IMR-90 (cell line): Measurements from ENCODE around the gene FRMD6.

Experiments
- BHLHE40 ChIP-seq: fragments of 150-350 bp; IDR thresholded peaks from 2 replicates; pipeline ENCODE4 v1.6.1; 2016; ENCODE audit warnings: mild to moderate bottlenecking, low read depth, low read length
- CEBPB ChIP-seq: IDR thresholded peaks from 2 replicates; pipeline ENCODE4 v1.6.1; 2012; ENCODE audit warnings: low read depth, low read length, improper control_type of control experiment
- CHD1 ChIP-seq: IDR thresholded peaks from 2 replicates; pipeline ENCODE4 v1.6.1; 2012; ENCODE audit warnings: low read depth, low read length, improper control_type of control experiment
- MAFK ChIP-seq: IDR thresholded peaks from 2 replicates; pipeline ENCODE4 v1.6.1; 2012; ENCODE audit warnings: low read depth, low read length, improper control_type of control experiment
- MXI1 ChIP-seq: IDR thresholded peaks from 2 replicates; pipeline ENCODE4 v1.6.1; 2012; ENCODE audit warnings: low read depth, mild to moderate bottlenecking, low read length, moderate library complexity, borderline replicate concordance
- POLR2A ChIP-seq: IDR thresholded peaks from 2 replicates; pipeline ENCODE4 v1.6.1; 2012; ENCODE audit warnings: mild to moderate bottlenecking, low read depth, low read length
- SMC3 ChIP-seq: fragments of 150-350 bp; IDR thresholded peaks from 2 replicates; pipeline ENCODE4 v1.6.1; 2016; ENCODE audit warnings: low read depth, mild to moderate bottlenecking, antibody characterized with exemption, low read length, moderate library complexity
- TF ChIP-seq, protein P1 (sequence below): conservative IDR thresholded peaks from 2 replicates; pipeline ENCODE4 v1.5.1; 2012; ENCODE audit warnings: mild to moderate bottlenecking, low read depth, low read length, improper control_type of control experiment

DNA sequence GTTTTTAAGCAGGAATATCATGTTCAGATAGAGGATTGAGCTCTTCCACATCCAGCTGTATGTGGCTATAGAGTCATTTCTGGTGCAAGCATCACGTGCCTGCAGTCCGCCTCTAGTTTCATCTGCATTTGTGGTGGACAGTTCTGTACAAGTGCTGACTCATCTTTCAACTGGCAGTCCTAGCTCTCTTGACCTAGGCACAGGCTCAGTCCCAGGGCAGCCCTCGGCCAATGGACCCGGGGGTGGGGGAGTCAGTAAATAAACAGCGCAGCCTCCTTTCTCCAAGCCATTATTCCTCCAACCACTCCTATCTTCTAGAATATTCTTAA lies 41.8 kb upstream of the FRMD6 start:
- TF ChIP-seq, protein P1, sequence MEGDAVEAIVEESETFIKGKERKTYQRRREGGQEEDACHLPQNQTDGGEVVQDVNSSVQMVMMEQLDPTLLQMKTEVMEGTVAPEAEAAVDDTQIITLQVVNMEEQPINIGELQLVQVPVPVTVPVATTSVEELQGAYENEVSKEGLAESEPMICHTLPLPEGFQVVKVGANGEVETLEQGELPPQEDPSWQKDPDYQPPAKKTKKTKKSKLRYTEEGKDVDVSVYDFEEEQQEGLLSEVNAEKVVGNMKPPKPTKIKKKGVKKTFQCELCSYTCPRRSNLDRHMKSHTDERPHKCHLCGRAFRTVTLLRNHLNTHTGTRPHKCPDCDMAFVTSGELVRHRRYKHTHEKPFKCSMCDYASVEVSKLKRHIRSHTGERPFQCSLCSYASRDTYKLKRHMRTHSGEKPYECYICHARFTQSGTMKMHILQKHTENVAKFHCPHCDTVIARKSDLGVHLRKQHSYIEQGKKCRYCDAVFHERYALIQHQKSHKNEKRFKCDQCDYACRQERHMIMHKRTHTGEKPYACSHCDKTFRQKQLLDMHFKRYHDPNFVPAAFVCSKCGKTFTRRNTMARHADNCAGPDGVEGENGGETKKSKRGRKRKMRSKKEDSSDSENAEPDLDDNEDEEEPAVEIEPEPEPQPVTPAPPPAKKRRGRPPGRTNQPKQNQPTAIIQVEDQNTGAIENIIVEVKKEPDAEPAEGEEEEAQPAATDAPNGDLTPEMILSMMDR: no peak
- TF ChIP-seq SMC3: no peak
- no peak for TF ChIP-seq POLR2A
- TF ChIP-seq MXI1: no peak
- no peak for TF ChIP-seq CHD1
- TF ChIP-seq CEBPB: no peak
- TF ChIP-seq MAFK: peak; percentile 70
- TF ChIP-seq BHLHE40: peak; percentile 31; the same call in 1 of the 2 replicates
